Nephron (organoid): ENCODE measurements around the gene EEF2K.

Source experiments
- H3K27ac Mint-ChIP-seq, 3 experiments: 2 replicates each; pipeline ENCODE4 v1.8.0; 2020; ENCODE audit warnings: mixed read lengths in 3 of 3, mild to moderate bottlenecking in 2 of 3, moderate library complexity in 1 of 3
- H3K27me3 Mint-ChIP-seq: 2 replicates; pipeline ENCODE4 v1.8.0; 2021; ENCODE audit warnings: low read depth, mild to moderate bottlenecking, moderate library complexity, mixed read lengths
- H3K36me3 Mint-ChIP-seq: 2 replicates; pipeline ENCODE4 v1.8.0; 2020; ENCODE audit warnings: low read depth, mixed read lengths
- H3K4me1 Mint-ChIP-seq: 2 replicates; pipeline ENCODE4 v1.8.0; 2020; ENCODE audit warnings: mixed read lengths
- H3K4me3 Mint-ChIP-seq, 3 experiments: 2 replicates each; pipeline ENCODE4 v1.8.0; 2020; ENCODE audit warnings: mild to moderate bottlenecking in 3 of 3, mixed read lengths in 3 of 3, moderate library complexity in 2 of 3
- H3K9me3 Mint-ChIP-seq: 2 replicates; pipeline ENCODE4 v1.8.0; 2020; ENCODE audit warnings: mixed read lengths
- CTCF ChIP-seq, 3 experiments: fragments of 200-600 bp; sonication (generic); IDR thresholded peaks; one replicate each; pipeline ENCODE4 v1.5.0; 2021; ENCODE audit warnings: antibody characterized with exemption in 3 of 3; ENCODE audit not compliant: unreplicated experiment in 3 of 3

Gene EEF2K

GRCh38 chr16:22306788-22307187 lies 100.7 kb downstream of the EEF2K start:
- no peak overlapping the region for H3K4me3 Mint-ChIP-seq
- no peak overlapping the region for H3K27ac Mint-ChIP-seq
- peaks cover 34% of the 10 kb centered on the region for H3K36me3 Mint-ChIP-seq
- H3K4me1 Mint-ChIP-seq, result no peaks in the 10 kb centered on the region
- H3K9me3 Mint-ChIP-seq, result no peaks in the 10 kb centered on the region
- no peak for TF ChIP-seq CTCF (IDR thresholded peaks at IDR 0.05; ENCODE audit: unreplicated experiment in 3 of 3)
- no peaks in the 10 kb centered on the region for H3K27me3 Mint-ChIP-seq

GRCh38 chr16:22307838-22308237 lies 101.8 kb downstream of the EEF2K start:
- no peak for TF ChIP-seq CTCF (IDR thresholded peaks at IDR 0.05; ENCODE audit: unreplicated experiment in 3 of 3)
- Mint-ChIP-seq H3K36me3 (peaks cover 33% of the 10 kb centered on the region), H3K4me1 (no peaks in the 10 kb centered on the region), H3K27me3 (no peaks in the 10 kb centered on the region), H3K4me3 (no peak overlapping the region), H3K27ac (no peak overlapping the region), H3K9me3 (no peaks in the 10 kb centered on the region)

GRCh38 chr16:22308824-22309520 lies 102.9 kb downstream of the EEF2K start:
- H3K4me1 Mint-ChIP-seq, result no peaks in the 10 kb centered on the region
- no peaks in the 10 kb centered on the region for H3K9me3 Mint-ChIP-seq
- no peak overlapping the region for H3K27ac Mint-ChIP-seq
- H3K36me3 Mint-ChIP-seq, result peaks cover 31% of the 10 kb centered on the region
- H3K27me3 Mint-ChIP-seq, result no peaks in the 10 kb centered on the region
- no peak overlapping the region for H3K4me3 Mint-ChIP-seq
- no peak for TF ChIP-seq CTCF (IDR thresholded peaks at IDR 0.05; ENCODE audit: unreplicated experiment in 3 of 3)

- H3K27ac Mint-ChIP-seq, result no peak overlapping the region
- H3K27me3 Mint-ChIP-seq, result no peaks in the 10 kb centered on the region
- no peak overlapping the region for H3K4me3 Mint-ChIP-seq
- no peaks in the 10 kb centered on the region for H3K9me3 Mint-ChIP-seq
- H3K4me1 Mint-ChIP-seq, result no peaks in the 10 kb centered on the region
- TF ChIP-seq CTCF (IDR thresholded peaks at IDR 0.05; ENCODE audit: unreplicated experiment in 3 of 3), result no peak
- peaks cover 38% of the 10 kb centered on the region for H3K36me3 Mint-ChIP-seq
Observed at GRCh38 chr16:22311520-22311919, 105.4 kb downstream of the EEF2K start.

- Mint-ChIP-seq H3K4me1 (no peaks in the 10 kb centered on the region), H3K27me3 (no peaks in the 10 kb centered on the region), H3K36me3 (peaks cover 36% of the 10 kb centered on the region), H3K4me3 (no peak overlapping the region), H3K27ac (no peak overlapping the region), H3K9me3 (no peaks in the 10 kb centered on the region)
- TF ChIP-seq CTCF (IDR thresholded peaks at IDR 0.05; ENCODE audit: unreplicated experiment in 3 of 3), result no peak
Observed at GRCh38 chr16:22312897-22313781, 107.1 kb downstream of the EEF2K start.
